K562 (cell line): ENCODE results near the gene SH3BGRL3. TPM values are rescaled to one million over a fixed set of nuclear protein-coding genes. Genes with fewer than 3 reads are reported as not detected.
A peak's percentile ranks its signal among the peaks of the same experiment; 100 is the strongest.

Experiments used
- BRD9 ChIP-seq: fragments of 450-650 bp; IDR thresholded peaks from 2 replicates; pipeline ENCODE4 v1.6.1; 2018; ENCODE audit warnings: low read depth; ENCODE audit not compliant: partially characterized antibody
- CHD4 ChIP-seq: fragments of 200-600 bp; sonication (generic); IDR thresholded peaks from 3 replicates; pipeline ENCODE4 v1.6.1; 2012; ENCODE audit warnings: low read depth, mild to moderate bottlenecking, mixed read lengths, low read length, inconsistent platforms; ENCODE audit not compliant: insufficient read depth, insufficient replicate concordance, poor library complexity, severe bottlenecking
- CXXC5 ChIP-seq: fragments of 250-450 bp; sonication (Bioruptor Pico); IDR thresholded peaks from 2 replicates; pipeline ENCODE4 v1.8.0; 2022; ENCODE audit warnings: inconsistent platforms, mild to moderate bottlenecking, moderate library complexity
- FOXP1 ChIP-seq: sonication (generic); formaldehyde crosslinking; IDR thresholded peaks from 2 replicates; pipeline ENCODE4 v1.8.0; 2022; ENCODE audit warnings: mild to moderate bottlenecking, missing genetic modification reagents
- KAT8 ChIP-seq: fragments of 450-650 bp; IDR thresholded peaks from 2 replicates; pipeline ENCODE4 v1.6.1; 2016; ENCODE audit warnings: low read depth, mild to moderate bottlenecking
- MXI1 ChIP-seq: IDR thresholded peaks from 2 replicates; pipeline ENCODE4 v1.6.1; 2011; ENCODE audit warnings: low read depth, mild to moderate bottlenecking, improper control_type of control experiment, low read length
- NR3C1 ChIP-seq: sonication (generic); formaldehyde crosslinking; IDR thresholded peaks from 2 replicates; pipeline ENCODE4 v1.8.1; 2022; ENCODE audit warnings: missing genetic modification reagents
- ZNF124 ChIP-seq: sonication (generic); formaldehyde crosslinking; IDR thresholded peaks from 2 replicates; pipeline ENCODE4 v1.8.1; 2022; ENCODE audit warnings: missing genetic modification reagents
- ZNF324 ChIP-seq: fragments of 250-450 bp; sonication (Bioruptor Pico); IDR thresholded peaks from 2 replicates; pipeline ENCODE4 v1.4.0; 2020; ENCODE audit warnings: mild to moderate bottlenecking
- polyA plus RNA-seq, 8 experiments: library from polyadenylated mRNA; depleted of rRNA in 4 of 8; stranded (reverse) in 5 of 8; unstranded in 3 of 8; fragments of >200 nt; fragmentation: Nextera tagmentation in 2 of 8; fragmentation: Illumina TruSeq in 1 of 8; extraction: Ambion mirVana in 2 of 8; extraction: Trizol in 1 of 8; gene quantifications; 2 replicates each; pipeline versions ENCODE4 v1.2.1 to v1.2.3, GENCODE V29; 2011 to 2014; ENCODE audit warnings: inconsistent platforms in 1 of 8, missing spikeins in 1 of 8
- total RNA-seq, 7 experiments: library from RNA; depleted of rRNA in 6 of 7; stranded (reverse); fragments of >200 nt in 6 of 7; fragmentation: Illumina TruSeq in 2 of 7; extraction: Trizol in 2 of 7; gene quantifications; 2 replicates each; pipeline versions ENCODE4 v1.2.1 to v1.2.3, GENCODE V29; 2011 to 2021; ENCODE audit warnings: low replicate concordance in 1 of 7
- TF ChIP-seq, protein P1 (sequence below): fragments of 150-350 bp; conservative IDR thresholded peaks from 2 replicates; pipeline ENCODE4 v1.6.1; 2014; ENCODE audit warnings: low read length
- TF ChIP-seq, protein P2 (sequence below), 2 experiments: fragments of 450-650 bp; IDR thresholded peaks; 2 replicates each; pipeline ENCODE4 v1.6.1; 2018; ENCODE audit warnings: mild to moderate bottlenecking in 2 of 2, low read depth in 1 of 2; ENCODE audit not compliant: partially characterized antibody in 2 of 2
- TF ChIP-seq, protein P3 (sequence below): fragments of 250-450 bp; sonication (Bioruptor Pico); IDR thresholded peaks from 2 replicates; pipeline ENCODE4 v1.4.0; 2020; ENCODE audit warnings: mild to moderate bottlenecking, moderate library complexity
- TF ChIP-seq, protein P4 (sequence below): fragments of 250-450 bp; sonication (Bioruptor Pico); IDR thresholded peaks from 2 replicates; pipeline ENCODE4 v1.8.0; 2022; ENCODE audit warnings: inconsistent platforms, mild to moderate bottlenecking, moderate library complexity, borderline replicate concordance

SH3BGRL3 gene
- total and polyA plus RNA-seq, 9 of the 15 experiments (the other 6 are each of a cell fraction or from before 2014, with no cell fraction given), result 30.3 to 140 (median 54.2) TPM

DNA sequence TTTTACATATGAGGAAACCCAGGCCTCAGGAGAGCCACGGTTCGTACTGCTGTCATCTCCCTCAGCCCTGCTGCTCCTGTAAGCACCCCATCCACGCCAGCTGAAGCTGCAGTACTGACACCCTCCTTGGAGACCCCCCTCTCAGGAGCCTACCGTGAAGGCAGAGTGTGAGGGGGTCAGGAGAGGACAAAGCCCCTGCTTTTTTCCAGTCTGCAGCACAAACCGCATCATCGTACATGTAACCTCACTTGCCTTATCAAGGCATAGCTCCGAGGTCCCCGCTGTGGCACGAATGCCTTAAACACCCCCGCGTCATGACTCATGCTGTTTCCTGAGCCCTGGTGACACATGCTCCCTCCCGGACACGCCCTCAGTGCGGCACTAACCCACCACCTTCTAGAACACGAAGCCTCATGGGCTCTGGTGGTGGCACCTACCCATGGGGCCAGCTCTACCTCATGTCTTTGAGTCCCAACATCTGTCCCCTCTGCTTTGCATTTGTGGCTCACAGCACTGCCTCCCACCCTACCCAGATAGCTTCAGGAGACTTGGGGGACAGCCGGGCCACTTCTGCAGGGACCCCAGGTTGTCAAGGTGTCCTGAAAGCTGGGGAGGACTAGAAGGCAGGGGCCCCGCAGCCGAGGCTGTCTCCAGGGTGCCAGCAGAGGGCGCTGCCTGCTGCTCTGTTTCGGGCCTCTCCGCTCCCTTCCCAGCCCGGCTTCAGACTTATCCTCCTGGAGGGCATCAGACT, 4.9 kb downstream of the SH3BGRL3 start (continued):
- TF ChIP-seq, protein P1, sequence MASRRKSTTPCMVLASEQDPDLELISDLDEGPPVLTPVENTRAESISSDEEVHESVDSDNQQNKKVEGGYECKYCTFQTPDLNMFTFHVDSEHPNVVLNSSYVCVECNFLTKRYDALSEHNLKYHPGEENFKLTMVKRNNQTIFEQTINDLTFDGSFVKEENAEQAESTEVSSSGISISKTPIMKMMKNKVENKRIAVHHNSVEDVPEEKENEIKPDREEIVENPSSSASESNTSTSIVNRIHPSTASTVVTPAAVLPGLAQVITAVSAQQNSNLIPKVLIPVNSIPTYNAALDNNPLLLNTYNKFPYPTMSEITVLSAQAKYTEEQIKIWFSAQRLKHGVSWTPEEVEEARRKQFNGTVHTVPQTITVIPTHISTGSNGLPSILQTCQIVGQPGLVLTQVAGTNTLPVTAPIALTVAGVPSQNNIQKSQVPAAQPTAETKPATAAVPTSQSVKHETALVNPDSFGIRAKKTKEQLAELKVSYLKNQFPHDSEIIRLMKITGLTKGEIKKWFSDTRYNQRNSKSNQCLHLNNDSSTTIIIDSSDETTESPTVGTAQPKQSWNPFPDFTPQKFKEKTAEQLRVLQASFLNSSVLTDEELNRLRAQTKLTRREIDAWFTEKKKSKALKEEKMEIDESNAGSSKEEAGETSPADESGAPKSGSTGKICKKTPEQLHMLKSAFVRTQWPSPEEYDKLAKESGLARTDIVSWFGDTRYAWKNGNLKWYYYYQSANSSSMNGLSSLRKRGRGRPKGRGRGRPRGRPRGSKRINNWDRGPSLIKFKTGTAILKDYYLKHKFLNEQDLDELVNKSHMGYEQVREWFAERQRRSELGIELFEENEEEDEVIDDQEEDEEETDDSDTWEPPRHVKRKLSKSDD, result no peak
- TF ChIP-seq NR3C1 (CRISPR knock-in tag) (no peak), KAT8 (no peak), ZNF324 (CRISPR knock-in tag) (no peak), FOXP1 (peak; percentile 97), BRD9 (no peak), MXI1 (peak; percentile 61; the same call in 1 of the 2 replicates), ZNF124 (CRISPR knock-in tag) (no peak), CHD4 (peak; percentile 70), CXXC5 (CRISPR knock-in tag) (peak; percentile 91)
- TF ChIP-seq, protein P2, sequence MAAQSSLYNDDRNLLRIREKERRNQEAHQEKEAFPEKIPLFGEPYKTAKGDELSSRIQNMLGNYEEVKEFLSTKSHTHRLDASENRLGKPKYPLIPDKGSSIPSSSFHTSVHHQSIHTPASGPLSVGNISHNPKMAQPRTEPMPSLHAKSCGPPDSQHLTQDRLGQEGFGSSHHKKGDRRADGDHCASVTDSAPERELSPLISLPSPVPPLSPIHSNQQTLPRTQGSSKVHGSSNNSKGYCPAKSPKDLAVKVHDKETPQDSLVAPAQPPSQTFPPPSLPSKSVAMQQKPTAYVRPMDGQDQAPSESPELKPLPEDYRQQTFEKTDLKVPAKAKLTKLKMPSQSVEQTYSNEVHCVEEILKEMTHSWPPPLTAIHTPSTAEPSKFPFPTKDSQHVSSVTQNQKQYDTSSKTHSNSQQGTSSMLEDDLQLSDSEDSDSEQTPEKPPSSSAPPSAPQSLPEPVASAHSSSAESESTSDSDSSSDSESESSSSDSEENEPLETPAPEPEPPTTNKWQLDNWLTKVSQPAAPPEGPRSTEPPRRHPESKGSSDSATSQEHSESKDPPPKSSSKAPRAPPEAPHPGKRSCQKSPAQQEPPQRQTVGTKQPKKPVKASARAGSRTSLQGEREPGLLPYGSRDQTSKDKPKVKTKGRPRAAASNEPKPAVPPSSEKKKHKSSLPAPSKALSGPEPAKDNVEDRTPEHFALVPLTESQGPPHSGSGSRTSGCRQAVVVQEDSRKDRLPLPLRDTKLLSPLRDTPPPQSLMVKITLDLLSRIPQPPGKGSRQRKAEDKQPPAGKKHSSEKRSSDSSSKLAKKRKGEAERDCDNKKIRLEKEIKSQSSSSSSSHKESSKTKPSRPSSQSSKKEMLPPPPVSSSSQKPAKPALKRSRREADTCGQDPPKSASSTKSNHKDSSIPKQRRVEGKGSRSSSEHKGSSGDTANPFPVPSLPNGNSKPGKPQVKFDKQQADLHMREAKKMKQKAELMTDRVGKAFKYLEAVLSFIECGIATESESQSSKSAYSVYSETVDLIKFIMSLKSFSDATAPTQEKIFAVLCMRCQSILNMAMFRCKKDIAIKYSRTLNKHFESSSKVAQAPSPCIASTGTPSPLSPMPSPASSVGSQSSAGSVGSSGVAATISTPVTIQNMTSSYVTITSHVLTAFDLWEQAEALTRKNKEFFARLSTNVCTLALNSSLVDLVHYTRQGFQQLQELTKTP (IDR thresholded peaks at IDR 0.05; ENCODE audit: low read depth in 1 of 2, partially characterized antibody in 2 of 2), result peak in 1 of 2 experiments; percentile 67
- TF ChIP-seq, protein P3, sequence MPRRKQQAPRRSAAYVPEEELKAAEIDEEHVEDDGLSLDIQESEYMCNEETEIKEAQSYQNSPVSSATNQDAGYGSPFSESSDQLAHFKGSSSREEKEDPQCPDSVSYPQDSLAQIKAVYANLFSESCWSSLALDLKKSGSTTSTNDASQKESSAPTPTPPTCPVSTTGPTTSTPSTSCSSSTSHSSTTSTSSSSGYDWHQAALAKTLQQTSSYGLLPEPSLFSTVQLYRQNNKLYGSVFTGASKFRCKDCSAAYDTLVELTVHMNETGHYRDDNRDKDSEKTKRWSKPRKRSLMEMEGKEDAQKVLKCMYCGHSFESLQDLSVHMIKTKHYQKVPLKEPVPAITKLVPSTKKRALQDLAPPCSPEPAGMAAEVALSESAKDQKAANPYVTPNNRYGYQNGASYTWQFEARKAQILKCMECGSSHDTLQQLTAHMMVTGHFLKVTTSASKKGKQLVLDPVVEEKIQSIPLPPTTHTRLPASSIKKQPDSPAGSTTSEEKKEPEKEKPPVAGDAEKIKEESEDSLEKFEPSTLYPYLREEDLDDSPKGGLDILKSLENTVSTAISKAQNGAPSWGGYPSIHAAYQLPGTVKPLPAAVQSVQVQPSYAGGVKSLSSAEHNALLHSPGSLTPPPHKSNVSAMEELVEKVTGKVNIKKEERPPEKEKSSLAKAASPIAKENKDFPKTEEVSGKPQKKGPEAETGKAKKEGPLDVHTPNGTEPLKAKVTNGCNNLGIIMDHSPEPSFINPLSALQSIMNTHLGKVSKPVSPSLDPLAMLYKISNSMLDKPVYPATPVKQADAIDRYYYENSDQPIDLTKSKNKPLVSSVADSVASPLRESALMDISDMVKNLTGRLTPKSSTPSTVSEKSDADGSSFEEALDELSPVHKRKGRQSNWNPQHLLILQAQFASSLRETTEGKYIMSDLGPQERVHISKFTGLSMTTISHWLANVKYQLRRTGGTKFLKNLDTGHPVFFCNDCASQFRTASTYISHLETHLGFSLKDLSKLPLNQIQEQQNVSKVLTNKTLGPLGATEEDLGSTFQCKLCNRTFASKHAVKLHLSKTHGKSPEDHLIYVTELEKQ, result no peak
- TF ChIP-seq, protein P4, sequence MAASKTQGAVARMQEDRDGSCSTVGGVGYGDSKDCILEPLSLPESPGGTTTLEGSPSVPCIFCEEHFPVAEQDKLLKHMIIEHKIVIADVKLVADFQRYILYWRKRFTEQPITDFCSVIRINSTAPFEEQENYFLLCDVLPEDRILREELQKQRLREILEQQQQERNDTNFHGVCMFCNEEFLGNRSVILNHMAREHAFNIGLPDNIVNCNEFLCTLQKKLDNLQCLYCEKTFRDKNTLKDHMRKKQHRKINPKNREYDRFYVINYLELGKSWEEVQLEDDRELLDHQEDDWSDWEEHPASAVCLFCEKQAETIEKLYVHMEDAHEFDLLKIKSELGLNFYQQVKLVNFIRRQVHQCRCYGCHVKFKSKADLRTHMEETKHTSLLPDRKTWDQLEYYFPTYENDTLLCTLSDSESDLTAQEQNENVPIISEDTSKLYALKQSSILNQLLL (CRISPR knock-in tag), result no peak
